ENCODE results near the gene SLC37A3.

DNA sequence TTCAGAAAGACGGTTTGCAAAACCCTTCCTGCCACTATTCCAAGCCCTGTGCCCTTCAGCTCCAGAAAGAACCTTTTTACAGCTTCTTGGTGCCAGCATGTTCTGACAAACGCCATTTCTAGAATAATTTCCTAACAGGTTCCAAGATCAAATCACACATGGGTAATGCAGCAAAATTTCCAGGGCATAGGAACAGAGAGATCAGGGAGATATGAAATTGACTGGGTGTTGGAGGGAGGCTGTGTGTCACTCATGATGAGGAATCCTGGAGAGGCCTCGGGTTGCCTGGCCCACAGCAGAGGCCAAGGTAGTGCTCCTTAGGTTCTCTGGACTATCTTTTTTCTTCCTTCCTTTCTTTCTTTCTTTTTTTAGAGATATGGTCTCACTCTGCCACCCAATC, 35.1 kb upstream of the SLC37A3 start:
- no peak for TF ChIP-seq CTCF (IDR thresholded peaks at IDR 0.05)
- no peak for TF ChIP-seq EZH2 (IDR thresholded peaks at IDR 0.05; ENCODE audit: borderline replicate concordance, insufficient read depth, low read depth, low read length, poor library complexity, severe bottlenecking)

Data from B cell (primary cell).